Activated CD8-positive, alpha-beta memory T cell treated with anti-CD3 and anti-CD28 coated beads for 36 hours (primary cell): ENCODE data around the gene SH3PXD2B. TPM values are rescaled to one million over a fixed set of nuclear protein-coding genes. Genes with fewer than 3 reads are reported as not detected.
"Not testable (repeated sequence)": the region's sequence is repeated elsewhere in the genome, so short reads cannot be mapped to it uniquely, and the experiment has no call there.

Source experiments
- CTCF ChIA-PET: fragments of 350-600 bp; sonication (Branson Sonifier 250); formaldehyde crosslinking; loops from one replicate; lab custom pipeline; 2021; ENCODE audit warnings: antibody characterized with exemption; lab: Charles Lee
- POLR2A ChIA-PET: fragments of 350-600 bp; sonication (Branson Sonifier 250); formaldehyde crosslinking; loops from one replicate; lab custom pipeline; 2021; ENCODE audit warnings: antibody characterized with exemption; lab: Charles Lee
- total RNA-seq, 2 experiments: library from RNA; stranded (reverse); gene quantifications; one replicate each; pipeline ENCODE4 v1.2.3, GENCODE V29; 2021

SH3PXD2B gene
- total RNA-seq, 2 experiments from 2014 or later: 0.17 to 0.25 TPM

DNA sequence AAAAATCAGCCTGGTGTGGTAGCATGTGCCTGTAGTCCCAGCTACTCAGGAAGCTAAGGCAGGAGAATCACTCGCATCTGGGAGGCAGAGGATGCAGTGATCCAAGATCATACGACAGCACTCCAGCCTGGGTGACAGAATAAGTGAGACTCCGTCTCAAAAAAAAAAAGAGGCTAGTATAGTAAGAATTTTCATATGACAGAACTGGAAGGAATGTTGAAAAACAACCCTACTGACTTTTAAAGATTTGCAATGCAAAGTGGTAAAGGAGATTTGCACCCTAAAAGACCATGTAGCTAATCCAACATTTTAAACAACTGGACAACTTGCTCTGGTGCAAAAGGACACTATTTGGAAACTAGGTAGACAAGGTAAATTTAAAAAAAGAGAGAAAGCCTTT is 58.1 kb downstream of the SH3PXD2B start:
- ChIA-PET POLR2A (no interaction called here), CTCF (no interaction called here)

DNA sequence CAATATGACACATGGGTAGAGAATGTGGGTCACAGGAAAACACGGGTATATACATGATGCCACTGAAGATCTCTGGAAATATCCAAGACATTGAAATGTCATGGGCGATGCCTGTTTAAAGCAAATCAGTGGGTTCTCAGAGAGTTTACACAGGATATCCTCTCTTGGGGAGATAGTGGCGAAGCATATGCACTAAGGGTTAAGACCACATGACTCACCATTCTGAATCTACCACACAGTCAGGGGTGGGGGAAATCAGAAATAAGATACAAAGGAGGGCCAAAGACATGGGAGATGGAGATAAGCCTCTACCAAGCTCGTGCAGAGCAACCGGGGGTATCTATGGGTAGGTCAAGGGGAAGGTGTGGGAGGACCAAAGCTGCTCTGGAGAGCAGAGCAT is 58.8 kb downstream of the SH3PXD2B start:
- ChIA-PET POLR2A (no interaction called here), CTCF (no interaction called here)

DNA sequence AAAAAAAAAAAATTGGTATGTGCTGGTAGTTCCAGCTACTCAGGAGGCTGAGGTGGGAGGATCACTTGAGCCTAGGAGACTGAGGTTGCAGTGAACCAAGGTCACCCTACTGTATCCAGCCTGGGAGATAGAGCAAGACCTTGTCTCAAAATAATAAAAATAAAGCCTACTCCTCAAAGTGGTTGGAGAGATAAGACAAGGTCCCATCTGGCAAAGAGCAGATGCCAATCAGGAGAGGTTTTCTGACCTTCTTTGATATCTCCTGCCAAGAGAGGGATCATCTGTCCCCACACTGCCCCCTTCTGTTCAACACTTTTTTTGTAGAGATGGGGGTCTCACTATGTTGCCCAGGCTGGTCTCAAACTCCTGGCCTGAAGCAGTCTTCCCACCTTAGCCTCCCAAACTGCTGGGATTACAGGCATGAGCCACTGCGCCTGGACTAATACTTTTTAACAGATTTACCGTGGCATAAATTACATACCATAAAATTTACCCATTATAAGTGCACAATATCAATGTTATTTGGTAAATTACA is 64.7 kb downstream of the SH3PXD2B start:
- CTCF ChIA-PET: no interaction called here
- POLR2A ChIA-PET: no interaction called here

GRCh38 chr5:172388246-172388733 is 66.0 kb downstream of the SH3PXD2B start:
- CTCF ChIA-PET: no interaction called here
- POLR2A ChIA-PET: no interaction called here

DNA sequence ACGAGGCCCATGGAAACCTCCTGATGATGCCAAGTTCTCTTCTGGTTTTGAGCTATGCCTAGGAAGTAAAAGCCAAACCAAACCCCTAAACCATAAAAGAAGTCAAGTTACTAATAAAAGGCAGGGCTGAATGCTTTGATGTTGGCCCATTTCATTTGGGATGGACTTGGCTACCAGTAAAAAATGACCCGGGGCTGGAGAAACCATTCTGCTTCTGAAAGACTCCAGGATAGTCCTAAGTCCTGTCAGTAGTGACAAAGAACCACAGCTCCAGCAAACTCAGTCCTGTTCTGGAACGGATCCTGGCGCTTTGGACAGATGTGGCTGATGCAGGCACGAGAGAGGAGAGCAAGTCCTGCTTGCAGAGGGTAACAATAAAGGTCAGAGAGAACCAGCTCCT is 68.6 kb downstream of the SH3PXD2B start:
- CTCF ChIA-PET: no interaction called here
- POLR2A ChIA-PET: no interaction called here

- ChIA-PET POLR2A (no interaction called here), CTCF (no interaction called here)
Measured at GRCh38 chr5:172385010-172385563, 69.2 kb downstream of the SH3PXD2B start.

DNA sequence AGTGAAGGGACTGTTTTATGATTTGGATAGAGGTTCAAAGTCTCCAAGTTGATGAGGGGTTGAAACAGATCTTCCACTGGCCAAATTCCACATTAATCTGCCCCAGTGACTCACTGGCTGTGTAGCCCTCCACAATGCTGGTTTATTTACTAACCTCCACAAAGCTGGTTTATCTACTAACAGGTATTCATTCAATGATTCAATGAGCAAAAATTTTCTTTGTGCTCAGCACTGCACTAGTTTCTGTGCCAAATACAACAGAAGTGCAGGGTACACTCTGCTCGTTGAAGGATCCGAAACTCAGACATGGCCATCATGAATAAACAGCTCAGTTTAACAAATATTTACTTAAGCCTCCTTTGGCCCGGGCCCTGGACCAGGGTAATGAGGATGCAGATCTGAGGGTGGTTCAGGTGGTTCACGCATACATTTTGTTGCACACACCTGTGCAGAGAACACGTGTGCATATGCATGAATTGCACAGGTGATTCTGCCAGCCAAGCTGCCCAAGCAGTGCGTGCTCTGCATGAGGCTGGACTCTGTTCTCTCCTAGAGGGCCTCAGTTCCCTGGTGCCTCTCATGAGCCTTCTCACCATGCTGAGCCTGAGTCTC is 71.0 kb downstream of the SH3PXD2B start:
- CTCF ChIA-PET: no interaction called here
- POLR2A ChIA-PET: no interaction called here

- ChIA-PET POLR2A (no interaction called here), CTCF (no interaction called here)
Measured at GRCh38 chr5:172380987-172381643, 73.2 kb downstream of the SH3PXD2B start.

GRCh38 chr5:172380301-172380986 is 73.9 kb downstream of the SH3PXD2B start:
- ChIA-PET POLR2A (no interaction called here), CTCF (no interaction called here)

DNA sequence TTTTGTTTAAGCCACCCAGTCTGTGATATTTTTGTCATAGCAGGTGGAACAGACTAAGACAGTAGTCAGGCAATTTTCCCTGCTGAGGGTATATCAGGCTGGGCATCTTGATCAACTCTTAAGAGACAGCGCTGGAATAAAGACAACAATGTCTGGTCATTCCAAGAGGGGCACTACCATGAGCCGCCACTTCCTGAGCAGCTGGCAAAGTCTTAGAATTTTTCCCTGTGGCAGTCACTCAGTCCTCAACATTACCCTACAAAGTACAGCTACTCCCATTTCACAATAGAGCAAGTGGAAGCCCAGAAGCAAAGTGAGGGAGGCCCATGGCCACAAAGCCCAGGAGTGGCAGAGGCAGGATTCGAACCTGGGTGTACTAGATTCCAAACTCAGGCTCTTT is 74.8 kb downstream of the SH3PXD2B start:
- ChIA-PET POLR2A (no interaction called here), CTCF (no interaction called here)

GRCh38 chr5:172377856-172378255 is 76.5 kb downstream of the SH3PXD2B start:
- ChIA-PET POLR2A (no interaction called here), CTCF (no interaction called here)

- POLR2A ChIA-PET: no interaction called here
- CTCF ChIA-PET: no interaction called here
Measured at GRCh38 chr5:172377438-172377837, 76.9 kb downstream of the SH3PXD2B start.

GRCh38 chr5:172374783-172375182 is 79.5 kb downstream of the SH3PXD2B start:
- CTCF ChIA-PET: no interaction called here

GRCh38 chr5:172373680-172374079 is 80.6 kb downstream of the SH3PXD2B start:
- POLR2A ChIA-PET: no interaction called here
- CTCF ChIA-PET: no interaction called here

More at GRCh38 chr5:172374783-172375182, 79.5 kb downstream of the SH3PXD2B start:
- POLR2A ChIA-PET: no interaction called here

- CTCF ChIA-PET: no interaction called here
- POLR2A ChIA-PET: no interaction called here
Measured at GRCh38 chr5:172371684-172372083, 82.6 kb downstream of the SH3PXD2B start.

- CTCF ChIA-PET: interaction anchor here (0.5 to 1.6 kb wide), 4 partner anchors 10 to 85 kb away, joined by 3 to 4 read pairs (median 4); no protein-coding TSS in a partner anchor
- POLR2A ChIA-PET: no interaction called here
Measured at GRCh38 chr5:172370648-172371545, 83.4 kb downstream of the SH3PXD2B start.

DNA sequence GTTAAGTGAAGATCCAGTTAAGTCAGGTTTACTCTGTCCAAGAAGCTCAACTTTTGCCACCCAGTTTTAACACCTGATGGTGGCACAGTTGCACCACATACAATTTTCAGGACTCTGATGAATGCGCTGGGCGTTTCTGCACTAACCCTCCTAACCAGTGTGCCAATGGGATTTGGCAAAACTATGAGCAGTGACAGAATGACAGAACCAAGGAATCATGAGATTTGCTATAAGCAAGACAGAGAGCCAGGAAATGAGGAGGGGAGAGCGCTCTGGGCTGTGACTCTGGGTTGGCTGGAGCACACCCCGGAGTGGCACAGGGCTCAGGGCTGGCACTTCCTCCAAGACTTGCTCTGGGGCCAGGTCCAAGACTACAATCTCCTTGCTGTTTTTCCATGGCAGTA is 84.1 kb downstream of the SH3PXD2B start:
- ChIA-PET POLR2A (no interaction called here), CTCF (interaction anchor here (0.5 to 1.6 kb wide), 5 partner anchors 10 to 85 kb away, joined by 3 to 4 read pairs (median 4); no protein-coding TSS in a partner anchor)

GRCh38 chr5:172368699-172369098 is 85.6 kb downstream of the SH3PXD2B start:
- CTCF ChIA-PET: interaction anchor here (1.6 kb wide), 1 partner anchor 8 kb away, joined by 4 read pairs; no protein-coding TSS in a partner anchor
- POLR2A ChIA-PET: not testable (repeated sequence)
